Loucy (cell line): ENCODE results near the gene ZNF823.

Source experiments
- CTCF ChIP-seq: fragments of 200-600 bp; sonication (generic); conservative IDR thresholded peaks from 2 replicates; pipeline ENCODE4 v1.5.1; 2014; ENCODE audit warnings: mild to moderate bottlenecking, antibody characterized with exemption, low read length
- EZH2phosphoT487 ChIP-seq: fragments of 200-600 bp; IDR thresholded peaks from 2 replicates; pipeline ENCODE4 v1.6.1; 2018; ENCODE audit warnings: antibody characterized with exemption, mild to moderate bottlenecking, moderate library complexity, borderline replicate concordance

DNA sequence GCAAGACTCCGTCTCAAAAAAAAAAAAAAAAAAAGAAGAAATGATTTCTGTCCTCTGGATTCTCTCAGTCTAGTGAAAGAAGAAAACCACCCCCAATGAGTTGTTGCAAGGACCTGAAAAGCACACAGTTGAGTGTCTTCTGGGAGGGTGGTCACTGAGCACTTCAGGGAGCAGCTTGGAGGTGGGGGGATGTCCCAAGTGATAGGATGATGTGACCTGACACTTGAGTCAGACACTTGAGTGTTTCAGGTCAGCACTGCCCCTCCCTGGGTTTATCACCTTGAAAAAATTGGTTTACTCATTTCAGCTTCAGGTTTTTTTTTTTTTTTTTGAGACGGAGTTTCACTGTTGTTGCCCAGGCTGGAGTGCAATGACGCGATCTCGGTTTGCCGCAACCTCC, 63.2 kb downstream of the ZNF823 start:
- TF ChIP-seq CTCF (no peak), EZH2phosphoT487 (no peak)
